GM12878 (cell line): Measurements from ENCODE around the gene FBXO5. TPM values are rescaled to one million over a fixed set of nuclear protein-coding genes. Genes with fewer than 3 reads are reported as not detected.

Source experiments
- ATAC-seq: fragments of 200-7000 bp; cut with Tn5 transposase; 3 replicates; pipeline ENCODE4 v1.9.1; 2020; ENCODE audit warnings: mild to moderate bottlenecking, moderate library complexity
- BruUV-seq: library from RNA; stranded (reverse); fragments of 400-500 nt; replicated peaks from 2 replicates; lab custom pipeline; 2021; lab: Mats Ljungman, UMichigan
- CTCF ChIA-PET: fragments of 300-600 bp; sonication (Branson Sonifier 250); formaldehyde crosslinking; extraction: SDS; loops from one replicate; lab custom pipeline; 2021; ENCODE audit warnings: inconsistent platforms; lab: Yijun Ruan, JAX
- POLR2A ChIA-PET: fragments of 350-600 bp; formaldehyde crosslinking; extraction: SDS; loops from one replicate; lab custom pipeline; 2021; ENCODE audit warnings: inconsistent platforms; lab: Charles Lee
- RAD21 ChIA-PET: fragments of 300-600 bp; sonication (Branson Sonifier 250); formaldehyde crosslinking; loops from one replicate; lab custom pipeline; 2023; ENCODE audit warnings: antibody characterized with exemption; ENCODE audit not compliant: unreplicated experiment; lab: Charles Lee
- SMC1A ChIA-PET: fragments of 300-600 bp; sonication (Branson Sonifier 250); formaldehyde crosslinking; loops from one replicate; lab custom pipeline; 2023; ENCODE audit not compliant: unreplicated experiment, uncharacterized antibody; lab: Charles Lee
- DNase-seq: peaks from one replicate; pipeline ENCODE4 v3.0.0-alpha.2; 2011; ENCODE audit warnings: low read depth, low spot score
- FAIRE-seq: peaks from 3 replicates; lab custom pipeline; 2011; peaks lifted over from hg19 to GRCh38; lab: Jason Lieb, UNC
- H2AFZ ChIP-seq: 2 replicates; pipeline ENCODE4 v1.6.0; 2011; ENCODE audit warnings: low read depth, low read length, control low read depth; ENCODE audit not compliant: control insufficient read depth
- H3K27ac ChIP-seq: 2 replicates; pipeline ENCODE4 v1.5.1; 2011; ENCODE audit warnings: control low read depth; ENCODE audit not compliant: control insufficient read depth, insufficient read depth
- H3K27me3 ChIP-seq, 2 experiments: replicated peaks in 1 of 2; 2 replicates each; pipeline versions ENCODE4 v1.6.0 to v1.6.1; 2011; ENCODE audit warnings: low read length in 1 of 2; ENCODE audit not compliant: control insufficient read depth in 2 of 2, insufficient read depth in 2 of 2
- H3K36me3 ChIP-seq, 2 experiments: 2 replicates each; pipeline ENCODE4 v1.5.1; 2011; ENCODE audit warnings: low read length in 1 of 2; ENCODE audit not compliant: control insufficient read depth in 2 of 2, insufficient read depth in 2 of 2
- H3K4me1 ChIP-seq: 2 replicates; pipeline ENCODE4 v1.6.1; 2011; ENCODE audit warnings: mild to moderate bottlenecking, low read length, moderate library complexity, mixed read lengths; ENCODE audit not compliant: control insufficient read depth, insufficient read depth
- H3K4me2 ChIP-seq: 2 replicates; pipeline ENCODE4 v1.6.0; 2011; ENCODE audit warnings: control low read depth; ENCODE audit not compliant: control insufficient read depth, insufficient read depth
- H3K4me3 ChIP-seq: fragments of 200-600 bp; sonication (generic); 2 replicates; pipeline ENCODE4 v1.5.1; 2016
- H3K79me2 ChIP-seq: 2 replicates; pipeline ENCODE4 v1.6.0; 2011; ENCODE audit warnings: low read length; ENCODE audit not compliant: control insufficient read depth, insufficient read depth
- H3K9ac ChIP-seq: 2 replicates; pipeline ENCODE4 v1.8.0; 2011; ENCODE audit warnings: low read length, control low read depth, mixed read lengths; ENCODE audit not compliant: control insufficient read depth, insufficient read depth
- H3K9me3 ChIP-seq: replicated peaks from 3 replicates; pipeline ENCODE4 v1.5.1; 2011; ENCODE audit warnings: mild to moderate bottlenecking, low read length; ENCODE audit not compliant: control insufficient read depth, insufficient read depth
- H4K20me1 ChIP-seq: 2 replicates; pipeline ENCODE4 v1.6.0; 2011; ENCODE audit not compliant: control insufficient read depth, insufficient read depth
- BACH1 ChIP-seq: fragments of 450-650 bp; IDR thresholded peaks from 2 replicates; pipeline ENCODE4 v1.6.1; 2017; ENCODE audit warnings: mild to moderate bottlenecking, borderline replicate concordance
- BCL11A ChIP-seq: IDR thresholded peaks from 2 replicates; pipeline ENCODE4 v1.6.1; 2011; ENCODE audit warnings: low read depth, low read length
- CREM ChIP-seq: IDR thresholded peaks from 2 replicates; pipeline ENCODE4 v1.6.1; 2014; ENCODE audit warnings: antibody characterized with exemption, low read depth
- EED ChIP-seq: sonication (generic); IDR thresholded peaks from 2 replicates; pipeline ENCODE4 v1.6.1; 2016; ENCODE audit warnings: antibody characterized with exemption, low read depth
- EP300 ChIP-seq, 2 experiments: fragments of 150-350 bp in 1 of 2; IDR thresholded peaks; 2 replicates each; pipeline ENCODE4 v1.6.1; 2011 to 2012; ENCODE audit warnings: low read depth in 2 of 2, low read length in 2 of 2, borderline replicate concordance in 1 of 2, improper control_type of control experiment in 1 of 2, inconsistent platforms in 1 of 2; ENCODE audit not compliant: control insufficient read depth in 1 of 2
- IKZF2 ChIP-seq, 2 experiments: fragments of 450-650 bp; IDR thresholded peaks; 2 replicates each; pipeline ENCODE4 v1.6.1; 2017; ENCODE audit warnings: mild to moderate bottlenecking in 2 of 2, moderate library complexity in 2 of 2
- IRF4 ChIP-seq: IDR thresholded peaks from 2 replicates; pipeline ENCODE4 v1.6.1; 2011; ENCODE audit warnings: low read depth, low read length
- JUNB ChIP-seq: IDR thresholded peaks from 2 replicates; pipeline ENCODE4 v1.6.1; 2016; ENCODE audit warnings: antibody characterized with exemption, mild to moderate bottlenecking
- LARP7 ChIP-seq: fragments of 450-650 bp; IDR thresholded peaks from 2 replicates; pipeline ENCODE4 v1.6.1; 2017; ENCODE audit warnings: mild to moderate bottlenecking
- MEF2A ChIP-seq: IDR thresholded peaks from 2 replicates; pipeline ENCODE4 v1.6.1; 2011; ENCODE audit warnings: low read depth, mild to moderate bottlenecking, low read length, moderate library complexity; ENCODE audit not compliant: insufficient read depth
- MLLT1 ChIP-seq: fragments of 450-650 bp; IDR thresholded peaks from 2 replicates; pipeline ENCODE4 v1.6.1; 2016; ENCODE audit warnings: mild to moderate bottlenecking
- MTA2 ChIP-seq: fragments of 450-650 bp; IDR thresholded peaks from 2 replicates; pipeline ENCODE4 v1.6.1; 2016; ENCODE audit warnings: low read depth, mild to moderate bottlenecking, moderate library complexity
- MTA3 ChIP-seq: IDR thresholded peaks from 2 replicates; pipeline ENCODE4 v1.6.1; 2012; ENCODE audit warnings: low read length, inconsistent platforms, borderline replicate concordance
- PAX5 ChIP-seq: IDR thresholded peaks from 2 replicates; pipeline ENCODE4 v1.6.1; 2011; ENCODE audit warnings: low read depth, low read length, borderline replicate concordance
- PAX8 ChIP-seq: fragments of 450-650 bp; IDR thresholded peaks from 2 replicates; pipeline ENCODE4 v1.6.1; 2017; ENCODE audit warnings: mild to moderate bottlenecking, moderate library complexity
- POLR2AphosphoS5 ChIP-seq: IDR thresholded peaks from 2 replicates; pipeline ENCODE4 v1.6.1; 2011; ENCODE audit warnings: mild to moderate bottlenecking, low read length, inconsistent platforms
- RAD51 ChIP-seq: fragments of 450-650 bp; IDR thresholded peaks from 2 replicates; pipeline ENCODE4 v1.6.1; 2016; ENCODE audit warnings: moderate library complexity, mild to moderate bottlenecking, inconsistent platforms
- RELB ChIP-seq: fragments of 450-650 bp; IDR thresholded peaks from 2 replicates; pipeline ENCODE4 v1.6.1; 2017; ENCODE audit warnings: low read depth, mild to moderate bottlenecking, moderate library complexity
- RUNX3 ChIP-seq: IDR thresholded peaks from 2 replicates; pipeline ENCODE4 v1.6.1; 2012; ENCODE audit warnings: low read length, inconsistent platforms
- SP1 ChIP-seq: IDR thresholded peaks from one replicate; pipeline ENCODE4 v1.6.1; 2011; ENCODE audit warnings: low read depth, low read length
- TAF1 ChIP-seq: IDR thresholded peaks from 2 replicates; pipeline ENCODE4 v1.6.1; 2011; ENCODE audit warnings: mild to moderate bottlenecking, low read depth, low read length, borderline replicate concordance
- TARDBP ChIP-seq: IDR thresholded peaks from 2 replicates; pipeline ENCODE4 v1.6.1; 2016; ENCODE audit warnings: borderline replicate concordance
- TBL1XR1 ChIP-seq: IDR thresholded peaks from 2 replicates; pipeline ENCODE4 v1.6.1; 2012; ENCODE audit warnings: low read depth, low read length, improper control_type of control experiment
- ZZZ3 ChIP-seq: IDR thresholded peaks from 2 replicates; pipeline ENCODE4 v1.6.1; 2011; ENCODE audit warnings: low read depth; ENCODE audit not compliant: control insufficient read depth, insufficient read length
- WGBS: methylation state at CpG from one replicate; pipeline ENCODE4 v1.1.6; 2016; ENCODE audit warnings: low lambda C conversion rate; ENCODE audit not compliant: insufficient replicate concordance, insufficient coverage; ENCODE audit errors: missing lambda C conversion rate; 5-methylcytosine and 5-hydroxymethylcytosine counted together
- in situ Hi-C: fragments of 300-500 bp; cut with MboI; formaldehyde crosslinking; loops from 9 replicates; pipeline ENCODE4 v1.14.3; 2018; ENCODE audit warnings: mixed read lengths
- intact Hi-C: fragments of 100-400 bp; cut with micrococcal nuclease; formaldehyde crosslinking; loops from one replicate; pipeline ENCODE4 v1.14.2; 2022; ENCODE audit not compliant: unreplicated experiment
- polyA plus RNA-seq, 11 experiments: library from polyadenylated mRNA; depleted of rRNA in 4 of 11; unstranded in 6 of 11; stranded (reverse) in 5 of 11; fragments of >200 nt; fragmentation: Nextera tagmentation in 4 of 11; fragmentation: Illumina TruSeq in 1 of 11; extraction: Ambion mirVana in 4 of 11; extraction: Trizol in 1 of 11; gene quantifications; 1 replicate in 1 of 11; 2 replicates in 10 of 11; pipeline versions ENCODE4 v1.2.1 to v1.2.3, GENCODE V29; 2011 to 2016; ENCODE audit warnings: inconsistent platforms in 2 of 11, missing spikeins in 2 of 11, low read depth in 1 of 11
- total RNA-seq, 4 experiments: library from RNA; depleted of rRNA in 3 of 4; stranded (reverse); fragments of >200 nt in 3 of 4; fragmentation: Illumina TruSeq in 1 of 4; extraction: Trizol in 1 of 4; gene quantifications; 2 replicates each; pipeline versions ENCODE4 v1.2.1 to v1.2.3, GENCODE V29; 2013 to 2021

The FBXO5 gene
- total and polyA plus RNA-seq, 10 of the 15 experiments (the other 5 are each of a cell fraction or from before 2014, with no cell fraction given), result 13.6 to 62.2 (median 37.7) TPM

- ChIA-PET SMC1A (interaction anchor here (1.0 to 3.2 kb wide), 7 partner anchors 8 to 40 kb away, joined by 3 to 27 read pairs (median 7); no protein-coding TSS in a partner anchor), CTCF (interaction anchor here (1.1 to 2.8 kb wide), 3 partner anchors 12 to 30 kb away, joined by 4 to 14 read pairs (median 9); no protein-coding TSS in a partner anchor), RAD21 (interaction anchor here (0.9 to 4.6 kb wide), 3 partner anchors 11 to 30 kb away, joined by 3 to 22 read pairs (median 6); no protein-coding TSS in a partner anchor), POLR2A (interaction anchor here (5.8 kb wide), 1 partner anchor 14 kb away, joined by 101 read pairs; the partner anchor contains the start of gene MTRF1L)
- H3K4me1 ChIP-seq, result peaks cover 5% of the 10 kb centered on the region; the same call in 1 of the 2 replicates
- no TSS peak for BruUV-seq
- DNase-seq (peak; percentile 51), ATAC-seq (peak; percentile 44), FAIRE-seq (no peak)
- WGBS, result 0% methylated on average over 7 of the region's 7 CpGs
- H3K4me2 ChIP-seq, result peak overlapping the region; percentile 51
- H3K9ac ChIP-seq, result peak overlapping the region; percentile 91
- H3K36me3 ChIP-seq, result peaks cover 0 to 8% of the 10 kb centered on the region in 2 experiments; a peak in 1 of 4 replicates
- no peaks in the 10 kb centered on the region; the same call in 2 of the 3 replicates for H3K9me3 ChIP-seq
- H3K79me2 ChIP-seq, result peaks cover 69% of the 10 kb centered on the region
- no peaks in the 10 kb centered on the region for H3K27me3 ChIP-seq
- no peaks in the 10 kb centered on the region for H4K20me1 ChIP-seq
- peak overlapping the region; percentile 92 for H3K4me3 ChIP-seq
- no peak overlapping the region for H2AFZ ChIP-seq
- intact Hi-C loops, result loop anchor here (2.0 to 5.0 kb wide), 5 partner anchors 18 to 1592 kb away; partner anchors contain the start of genes MTRF1L, RMND1 and ZBTB2
- peak overlapping the region; percentile 90 for H3K27ac ChIP-seq
- in situ Hi-C loops, result loop anchor here (25.0 kb wide), 3 partner anchors 1253 to 1753 kb away; partner anchors contain the start of gene SCAF8
- TF ChIP-seq TBL1XR1 (no peak; the same call in 1 of the 2 replicates), IKZF2 (IDR thresholded peaks at IDR 0.05) (peak; percentile 90 to 92), MTA2 (peak; percentile 66; the same call in 1 of the 2 replicates), JUNB (peak; percentile 76), POLR2AphosphoS5 (peak; percentile 53; the same call in 1 of the 2 replicates), RAD51 (no peak), MTA3 (0 out of 2 replicates have a peak, but pooled peaks have one; percentile 30), LARP7 (no peak), EP300 (IDR thresholded peaks at IDR 0.05; ENCODE audit: borderline replicate concordance in 1 of 2, control insufficient read depth in 1 of 2, low read depth in 2 of 2, low read length in 2 of 2) (peak; percentile 33 to 64; a peak in 1 of 4 replicates), ZZZ3 (no peak), TAF1 (0 out of 2 replicates have a peak, but pooled peaks have one; percentile 7), BCL11A (peak; percentile 75; the same call in 1 of the 2 replicates), RUNX3 (peak; percentile 62), SP1 (peak; percentile 4), EED (peak; percentile 77), MLLT1 (peak; percentile 35; the same call in 1 of the 2 replicates), PAX8 (no peak), IRF4 (peak; percentile 90), PAX5 (0 out of 2 replicates have a peak, but pooled peaks have one; percentile 8), MEF2A (0 out of 2 replicates have a peak, but pooled peaks have one; percentile 5), CREM (peak; percentile 30; the same call in 1 of the 2 replicates), BACH1 (no peak), TARDBP (no peak), RELB (peak; percentile 66; the same call in 1 of the 2 replicates)
Observed at GRCh38 chr6:152984513-152984872, 1.7 kb upstream of the FBXO5 start.
